ENCODE data around the gene ENO1.

Gene ENO1

GRCh38 chr1:8813016-8813763 is 65.3 kb downstream of the ENO1 start:
- DNase-seq (ENCODE audit: low read depth in 3 of 3) = no peak

GRCh38 chr1:8812081-8812480 is 66.4 kb downstream of the ENO1 start:
- no peak for DNase-seq (ENCODE audit: low read depth in 3 of 3)
